HG03066 (cell line): ENCODE data around the gene POLN.

Source experiments
- ATAC-seq: cut with Tn5 transposase; IDR thresholded peaks from one replicate; pipeline ENCODE4 v1.9.1; 2021; ENCODE audit warnings: low read depth; ENCODE audit not compliant: unreplicated experiment

Gene POLN

DNA sequence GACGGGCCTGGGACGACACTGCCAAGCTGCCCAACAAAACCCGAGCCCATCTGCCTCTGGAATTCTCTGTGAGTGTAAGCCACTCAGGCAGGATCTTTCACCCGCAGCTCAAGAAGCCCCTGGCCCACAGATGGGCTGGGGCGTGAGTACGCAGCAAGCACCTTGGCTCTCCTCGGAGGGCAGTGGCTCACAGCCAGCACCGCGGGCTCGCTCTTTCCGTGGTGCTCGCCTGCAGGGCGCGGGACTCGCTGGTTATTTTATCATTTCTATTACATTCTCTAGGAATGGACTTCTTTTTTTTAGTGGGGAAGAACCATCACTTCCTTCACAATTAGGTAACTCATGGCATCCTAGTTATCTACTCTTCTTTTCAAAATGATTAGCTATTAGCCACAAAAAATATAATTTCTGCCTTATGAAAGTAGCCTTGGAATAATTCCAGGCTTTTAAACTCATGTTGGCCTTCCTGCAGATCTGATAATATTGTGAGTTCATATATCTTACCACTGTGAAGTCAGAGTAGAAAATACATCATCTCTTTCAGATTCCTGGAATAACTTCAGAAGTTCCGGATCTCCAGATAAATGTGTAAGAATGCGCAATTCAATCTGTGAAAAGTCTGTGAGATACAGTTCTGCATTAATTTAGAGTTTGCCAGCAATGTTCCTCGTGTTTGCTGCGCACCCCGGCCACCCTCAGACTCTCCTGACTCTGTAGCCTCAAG lies 114.2 kb downstream of the POLN start:
- no peak for ATAC-seq

DNA sequence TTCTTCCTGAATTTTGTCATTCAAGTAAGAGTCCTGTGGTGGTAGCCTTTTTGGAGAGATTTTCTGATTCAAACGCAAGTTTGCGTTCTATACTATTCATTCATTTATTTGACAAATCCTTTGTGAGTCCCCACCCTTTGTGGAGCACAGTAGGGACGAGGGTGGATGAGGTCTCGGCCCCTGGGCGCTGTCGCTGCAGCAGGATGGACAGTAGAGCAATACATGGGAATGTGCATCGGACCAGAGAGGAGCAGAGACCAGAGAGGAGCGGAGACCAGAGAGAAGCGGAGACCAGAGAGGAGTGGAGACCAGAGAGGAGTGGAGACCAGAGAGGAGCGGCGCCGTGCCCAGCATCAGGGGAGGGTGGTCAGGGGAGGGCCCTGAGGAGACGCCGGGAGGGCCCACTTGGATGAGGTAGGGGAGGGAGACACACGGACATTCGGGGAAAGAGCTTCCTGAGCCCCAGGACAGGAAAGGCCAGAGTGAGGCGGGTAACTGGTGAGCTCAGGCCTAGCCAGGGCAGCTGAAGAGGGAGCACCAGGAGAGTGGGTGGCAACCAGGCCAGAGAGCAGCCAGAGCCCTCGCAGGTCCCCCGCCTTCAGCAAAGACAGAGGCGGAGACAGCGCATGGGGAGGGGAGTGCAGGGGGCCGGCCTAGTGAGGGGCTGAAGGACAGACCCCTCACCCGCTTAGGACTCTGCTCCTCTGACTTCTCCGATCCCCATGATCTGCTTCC lies 115.4 kb downstream of the POLN start:
- ATAC-seq = no peak

DNA sequence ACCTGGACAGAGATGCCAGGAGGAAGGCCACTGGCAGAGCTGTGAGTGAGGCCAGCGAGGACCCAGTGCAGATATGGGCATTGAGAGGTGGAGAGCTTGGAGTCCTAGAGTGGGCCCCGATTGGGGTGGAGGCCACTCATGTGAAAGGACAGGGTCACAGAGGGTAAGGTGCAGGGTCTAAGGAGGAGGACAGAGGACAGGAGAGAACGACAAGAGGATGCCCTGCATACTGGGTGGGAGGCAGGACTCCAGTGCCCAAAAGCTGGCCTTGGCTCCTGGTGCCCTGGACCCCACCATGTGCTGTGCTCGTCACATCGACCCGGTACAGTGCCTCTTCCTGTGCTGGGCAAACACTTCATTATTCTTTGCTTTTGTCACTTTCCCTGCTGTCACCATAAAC lies 116.1 kb downstream of the POLN start:
- ATAC-seq = no peak

DNA sequence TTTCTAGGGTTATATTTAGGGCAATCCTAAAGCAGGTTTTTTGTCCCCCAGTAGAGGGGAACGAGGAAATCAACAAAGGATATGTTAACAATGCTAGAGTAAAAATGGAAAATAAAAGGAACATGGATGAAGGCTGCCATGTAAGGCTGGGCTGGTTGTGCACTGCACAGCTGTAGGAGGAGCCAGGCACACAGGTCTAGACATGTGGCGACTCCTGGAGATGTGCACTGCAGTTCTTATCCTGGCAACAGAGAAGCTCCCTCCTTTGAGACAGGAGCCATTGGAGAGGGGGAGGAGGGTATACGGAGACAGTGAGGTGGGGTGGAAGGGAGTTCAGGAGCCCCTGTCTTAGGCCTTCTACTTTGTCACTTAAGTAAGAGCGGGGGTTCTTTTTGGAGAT lies 116.9 kb downstream of the POLN start:
- no peak for ATAC-seq

DNA sequence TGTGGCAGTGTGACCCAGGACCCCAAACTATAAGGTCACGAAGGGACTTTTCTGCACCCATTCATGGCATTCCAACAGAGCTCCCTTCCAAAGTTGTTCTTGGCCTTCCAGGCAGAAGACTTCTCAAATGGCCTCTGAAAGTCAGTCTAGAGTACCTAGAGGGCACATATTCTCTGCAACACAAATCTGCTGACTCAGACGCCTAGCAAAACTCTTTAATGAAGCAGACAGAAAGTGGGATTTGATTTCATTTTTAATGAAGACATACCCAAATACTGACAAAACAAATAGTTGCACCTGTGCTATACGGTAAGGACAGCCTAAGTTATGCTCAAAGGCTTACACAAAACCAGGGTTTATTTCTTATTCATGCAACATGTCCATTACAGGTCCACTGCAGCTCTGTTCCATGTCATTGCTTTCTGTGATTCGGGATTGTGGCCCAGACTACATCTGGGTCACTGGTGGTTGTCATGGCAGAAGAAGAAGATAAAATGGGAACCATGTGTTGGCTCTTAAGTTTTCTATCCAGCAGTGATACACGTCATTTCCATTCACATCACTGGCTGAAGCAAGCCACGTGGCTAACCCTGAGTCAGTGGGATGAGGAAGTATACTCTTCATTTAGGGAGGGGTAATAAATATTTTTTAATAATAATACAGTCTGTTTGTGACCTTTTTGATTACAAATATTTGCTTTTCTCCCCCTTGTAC lies 125.1 kb downstream of the POLN start:
- no peak for ATAC-seq

DNA sequence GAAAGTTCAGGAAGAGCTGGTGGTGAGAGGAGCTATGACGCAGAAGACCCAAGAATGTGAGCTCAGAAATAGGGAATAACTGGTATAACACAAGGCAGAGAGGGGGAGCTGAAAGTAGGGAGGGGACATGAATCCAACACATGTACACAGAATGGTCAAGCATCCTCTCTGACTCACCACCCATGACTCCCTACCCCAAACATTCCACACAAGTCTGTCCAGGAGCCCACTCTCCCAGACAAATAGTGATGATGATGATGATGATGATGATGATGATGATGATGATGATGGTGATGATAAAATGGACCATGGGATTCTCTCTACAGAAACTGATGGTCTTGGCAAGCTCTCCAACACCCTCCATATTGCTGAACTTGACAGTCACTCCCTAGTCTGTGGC lies 136.4 kb downstream of the POLN start:
- ATAC-seq = no peak

DNA sequence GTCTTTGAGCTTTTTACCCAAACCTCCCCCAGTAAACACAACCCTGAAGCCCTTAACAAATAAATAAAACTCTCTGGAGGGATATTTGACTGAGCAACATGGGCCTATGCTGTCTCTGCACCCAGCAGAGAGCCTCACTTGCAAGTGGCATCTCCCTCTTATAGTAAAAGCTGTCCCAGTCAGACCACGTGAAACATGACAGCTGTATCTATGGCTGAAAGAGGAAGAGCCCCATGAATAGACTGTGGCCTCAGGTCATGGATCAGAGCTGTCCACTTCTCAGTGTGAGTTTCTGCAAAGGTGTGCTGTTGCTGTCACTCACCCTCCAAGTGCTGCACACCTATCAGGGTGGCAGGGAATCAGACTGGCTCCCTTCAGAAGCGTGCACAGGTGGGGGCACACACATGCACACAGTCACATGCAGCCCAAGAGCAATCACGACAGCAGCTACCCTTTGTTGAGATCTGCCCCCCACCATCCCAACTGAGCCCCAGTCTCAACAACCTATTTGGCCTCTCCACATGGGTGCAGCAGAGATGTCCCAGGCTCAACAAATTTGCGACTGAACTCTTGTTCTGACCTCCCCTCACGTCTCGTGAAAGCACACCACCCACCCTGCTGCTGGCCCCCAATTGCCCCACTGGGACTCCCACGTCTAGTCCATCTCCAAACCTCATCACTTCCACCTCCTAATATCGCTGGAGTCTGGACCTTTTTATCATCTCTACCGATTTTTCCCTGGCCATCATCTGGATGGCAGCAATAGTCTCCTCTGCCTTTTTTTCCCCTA lies 137.2 kb downstream of the POLN start:
- no peak for ATAC-seq

DNA sequence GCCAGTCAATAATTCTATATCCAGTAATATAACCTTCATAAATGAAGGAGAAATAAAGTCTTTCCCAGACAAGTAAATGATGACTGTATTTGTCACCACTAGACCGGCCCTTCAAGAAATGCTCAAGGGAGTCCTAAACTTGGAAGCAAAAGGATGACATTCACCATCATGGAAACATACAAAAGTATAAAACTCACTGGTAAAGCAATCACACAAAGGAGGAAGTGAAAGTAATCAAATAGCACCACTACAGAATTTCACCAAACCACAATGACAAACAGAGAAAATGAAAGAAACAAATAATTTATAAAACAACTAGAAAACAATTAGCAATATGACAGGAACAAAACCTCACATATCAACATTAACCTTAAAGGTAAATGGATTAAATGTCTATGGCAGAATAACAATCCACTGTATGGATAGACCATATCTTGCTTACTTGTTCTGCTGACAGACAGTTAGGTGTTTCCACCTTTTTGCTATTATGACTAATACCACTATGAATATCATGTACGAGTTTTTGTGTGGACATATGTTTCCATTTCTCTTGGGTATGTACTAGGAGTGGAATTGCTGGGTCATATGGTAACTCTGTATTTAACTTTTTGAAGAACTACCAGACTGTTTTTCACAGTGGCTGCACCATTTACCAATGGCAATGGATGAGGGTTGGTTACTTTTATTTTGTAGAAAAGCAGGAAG lies 137.9 kb downstream of the POLN start:
- ATAC-seq = no peak

DNA sequence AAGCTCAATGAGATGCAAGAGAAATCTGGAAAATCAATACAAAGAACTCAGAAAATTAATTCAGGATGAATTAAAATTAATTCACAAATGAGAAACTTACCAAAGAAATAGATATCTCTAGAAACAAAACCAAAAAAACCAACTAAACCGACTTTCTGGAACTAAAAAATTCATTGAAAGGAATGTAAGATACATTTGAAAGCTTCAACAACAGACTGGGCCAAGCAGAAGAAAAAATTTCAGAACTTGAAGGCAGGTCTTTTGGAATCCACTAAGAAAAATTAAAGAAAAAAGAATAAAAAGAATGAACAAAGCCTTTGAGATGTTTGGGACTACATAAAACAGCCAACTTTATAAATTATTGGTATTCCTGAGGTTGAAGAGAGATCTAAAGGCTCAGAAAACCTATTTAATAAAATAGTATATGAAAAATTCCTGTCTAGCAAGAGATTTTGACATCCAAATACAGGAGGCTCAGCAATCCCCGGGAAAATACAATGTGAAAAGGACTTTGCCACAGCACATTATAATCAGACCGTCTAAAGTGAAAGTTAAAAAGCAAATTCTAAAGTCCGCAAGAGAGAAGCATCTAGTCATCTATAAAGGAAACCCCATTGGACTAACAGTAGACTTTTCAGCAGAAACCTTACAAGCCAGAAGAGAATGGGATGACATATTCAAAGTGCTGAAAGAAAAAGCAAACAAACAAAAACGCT lies 138.6 kb downstream of the POLN start:
- no peak for ATAC-seq

DNA sequence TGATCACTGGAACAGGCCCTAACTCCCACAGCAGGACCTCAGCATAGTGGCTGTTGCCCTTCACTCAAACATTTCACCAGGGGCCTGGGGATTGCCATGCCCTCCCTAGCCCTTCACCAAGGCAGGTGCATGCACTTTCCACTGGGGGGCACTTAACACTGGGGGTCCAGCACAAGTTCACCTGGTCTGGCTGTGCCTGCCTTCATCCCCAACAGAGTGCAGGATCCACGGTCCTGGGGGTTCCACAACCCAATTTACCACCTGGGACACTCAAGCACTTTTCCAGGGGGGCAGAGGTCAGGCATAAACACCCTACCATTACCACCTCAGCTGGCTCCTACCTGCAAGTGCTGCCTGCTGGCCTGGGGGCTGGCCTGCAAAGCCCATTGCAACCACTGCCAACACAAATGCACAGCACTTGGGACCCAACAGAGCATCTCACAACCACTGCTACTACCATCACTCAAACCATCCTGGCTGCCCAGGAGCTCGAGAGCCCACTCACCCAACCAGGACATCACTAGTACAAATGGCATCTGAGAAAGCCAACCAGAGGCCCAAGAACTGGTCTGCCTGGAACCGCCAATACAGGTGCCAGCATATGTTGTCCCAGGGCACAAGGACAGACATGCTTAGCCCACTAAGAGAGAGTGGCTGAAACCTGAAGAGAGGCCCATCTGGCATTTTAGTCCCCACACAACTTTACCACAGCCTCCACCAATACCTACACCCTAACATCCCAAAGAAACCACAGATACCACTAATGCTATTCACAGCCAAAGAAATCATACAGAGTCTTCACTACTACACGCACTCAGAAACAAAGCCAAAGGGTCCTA lies 139.7 kb downstream of the POLN start:
- no peak for ATAC-seq

DNA sequence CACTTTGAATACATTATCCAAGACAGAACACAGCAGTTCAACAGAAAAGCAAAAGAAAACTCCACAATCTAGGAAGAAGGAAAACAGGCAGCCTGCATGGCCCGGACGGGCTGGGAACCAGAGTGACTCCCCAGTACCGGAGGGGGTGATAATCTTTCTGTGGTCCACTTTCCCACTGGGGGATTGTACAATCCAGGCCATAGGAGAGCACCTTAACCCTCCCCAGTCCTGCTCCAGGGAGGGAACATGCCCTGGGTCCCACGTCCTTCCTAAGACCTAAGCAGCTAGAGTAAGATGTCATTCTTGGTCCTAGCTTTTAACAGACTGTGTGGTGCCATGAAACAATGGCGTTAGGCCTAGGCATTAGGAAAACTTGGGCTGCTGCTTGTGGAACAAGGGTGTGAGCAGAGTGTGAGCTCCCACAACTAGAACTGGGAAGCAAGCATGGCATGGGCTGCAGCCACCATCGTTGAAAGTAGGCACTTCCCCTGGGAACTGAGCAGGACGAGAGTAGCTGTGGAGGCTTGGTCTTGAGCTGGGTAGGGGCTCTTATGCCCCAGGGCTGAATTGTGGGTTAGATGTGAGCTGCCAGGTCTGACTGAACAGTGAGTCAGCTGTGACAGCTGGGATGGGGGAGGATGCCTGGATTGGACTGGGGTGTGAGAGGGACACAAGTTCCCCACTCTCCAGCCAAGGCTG lies 140.4 kb downstream of the POLN start:
- no peak for ATAC-seq

DNA sequence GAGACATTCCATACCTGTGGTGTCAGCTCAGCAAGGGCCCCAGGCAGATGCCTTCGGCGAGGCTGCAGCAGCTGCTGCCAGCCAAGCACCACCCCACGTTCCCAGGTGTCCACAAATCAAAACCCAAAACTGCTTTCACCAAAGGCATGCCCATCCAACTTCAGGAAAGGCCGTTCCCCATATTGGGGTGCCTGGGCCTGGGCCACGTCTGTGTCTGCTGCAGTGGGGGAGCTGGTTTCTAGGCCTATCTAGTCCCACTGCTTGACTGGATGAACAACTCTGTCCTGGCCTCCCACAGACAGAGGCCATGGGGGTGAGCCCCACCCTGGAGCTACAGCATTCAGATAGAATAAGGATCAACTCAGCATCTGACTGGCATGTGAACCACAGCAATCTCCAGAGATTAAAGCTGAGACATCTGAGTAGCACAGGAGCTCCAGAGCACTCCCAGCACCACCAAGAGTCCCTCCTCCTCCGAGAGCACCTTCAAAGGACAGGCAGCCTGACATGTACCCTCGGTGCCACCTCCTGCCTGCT lies 145.8 kb downstream of the POLN start:
- ATAC-seq = no peak

DNA sequence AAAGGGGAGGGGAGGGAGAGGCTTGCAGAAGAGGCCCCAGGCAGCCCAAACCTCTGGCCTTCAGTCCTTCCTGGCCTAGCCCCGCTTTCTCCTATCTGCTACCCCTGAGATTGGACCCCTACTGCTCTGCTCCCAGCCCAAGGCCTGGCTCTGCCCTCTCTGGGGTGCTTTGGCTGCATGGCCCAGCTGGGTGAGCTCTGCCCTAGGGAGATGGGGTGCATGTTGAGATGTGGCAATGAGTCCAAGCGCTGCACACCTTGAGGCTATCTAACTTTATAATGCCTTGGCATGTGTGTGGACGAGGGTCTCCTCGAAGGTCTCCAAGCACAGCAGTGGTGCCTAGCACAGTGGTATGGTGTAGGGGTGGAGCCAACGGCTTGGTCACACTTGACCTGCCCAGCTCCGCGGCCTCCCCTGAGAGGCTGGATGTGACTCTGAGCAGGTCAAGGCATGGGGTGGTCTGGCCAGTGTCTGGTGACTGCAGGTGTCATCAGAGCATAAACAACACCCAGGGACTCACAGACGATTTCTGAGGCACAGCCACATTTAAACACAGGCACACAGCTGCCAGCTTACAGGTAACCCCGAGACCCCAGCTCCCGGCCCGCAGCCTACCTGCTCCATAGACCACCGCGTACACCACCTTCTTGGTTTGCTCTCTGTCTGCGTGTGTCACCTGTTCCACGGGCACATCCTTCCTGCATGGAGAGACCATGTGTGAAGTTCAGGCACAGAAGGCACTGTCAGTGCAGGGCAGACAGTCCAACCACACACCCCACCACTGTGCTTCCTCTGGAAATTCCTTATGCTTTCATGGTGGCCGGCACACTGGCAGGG lies 146.5 kb downstream of the POLN start:
- ATAC-seq = no peak

DNA sequence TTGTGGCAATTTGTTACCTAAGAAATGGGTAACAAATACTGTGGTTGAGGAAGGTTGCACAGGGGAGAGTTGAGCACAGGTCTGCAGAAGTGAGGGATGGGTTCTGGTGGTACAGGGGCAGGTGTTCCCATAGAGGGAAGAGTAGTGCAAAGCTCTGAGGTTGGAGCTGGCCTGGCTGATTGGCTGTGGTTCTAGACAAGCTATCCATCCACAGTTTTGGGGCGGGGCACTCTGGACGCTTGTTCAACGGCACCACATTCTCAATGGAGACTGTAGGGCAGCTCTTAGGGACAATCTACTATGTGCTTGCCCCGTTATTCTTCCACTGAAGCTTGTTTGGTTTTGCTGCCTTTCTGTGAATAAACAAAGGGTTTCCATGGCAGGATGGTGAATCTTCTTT lies 147.4 kb downstream of the POLN start:
- no peak for ATAC-seq

DNA sequence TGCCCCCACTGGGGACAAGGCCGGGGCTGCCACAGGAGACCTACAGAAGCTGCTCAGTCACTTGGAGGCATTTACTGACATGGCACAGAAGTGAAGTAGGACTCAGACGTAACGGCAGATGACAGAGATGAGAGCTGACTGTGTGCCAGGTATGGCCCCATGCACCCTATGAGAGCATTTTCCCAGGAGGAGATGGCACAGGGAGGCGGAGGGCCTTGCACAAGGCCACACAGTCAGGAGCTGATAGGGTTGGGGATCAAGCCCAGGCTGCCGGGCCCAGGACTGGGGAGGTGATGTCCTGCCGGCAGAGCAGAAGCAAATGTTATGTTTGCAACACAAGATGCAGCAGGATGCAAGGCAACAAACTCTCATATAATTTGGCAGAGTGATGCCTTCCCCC lies 148.7 kb downstream of the POLN start:
- no peak for ATAC-seq

DNA sequence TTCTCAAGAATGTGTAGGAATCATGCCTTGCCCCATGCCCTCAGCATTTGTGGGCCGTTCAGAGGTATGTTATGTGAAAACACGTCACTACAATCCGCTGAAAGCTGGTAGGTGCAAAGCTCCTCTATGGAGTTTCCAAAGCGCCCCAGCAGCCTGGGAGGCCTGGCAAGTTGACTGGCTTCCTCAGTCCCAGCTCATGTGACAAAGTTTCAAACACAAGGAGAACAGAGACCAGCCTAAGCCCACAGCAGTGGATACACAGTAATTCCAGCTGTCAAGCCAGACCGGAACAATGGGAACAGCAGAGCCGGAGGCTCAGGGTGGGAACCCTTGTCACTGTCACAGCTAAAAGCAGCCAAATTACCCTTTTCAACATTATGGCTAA lies 149.3 kb downstream of the POLN start:
- no peak for ATAC-seq

DNA sequence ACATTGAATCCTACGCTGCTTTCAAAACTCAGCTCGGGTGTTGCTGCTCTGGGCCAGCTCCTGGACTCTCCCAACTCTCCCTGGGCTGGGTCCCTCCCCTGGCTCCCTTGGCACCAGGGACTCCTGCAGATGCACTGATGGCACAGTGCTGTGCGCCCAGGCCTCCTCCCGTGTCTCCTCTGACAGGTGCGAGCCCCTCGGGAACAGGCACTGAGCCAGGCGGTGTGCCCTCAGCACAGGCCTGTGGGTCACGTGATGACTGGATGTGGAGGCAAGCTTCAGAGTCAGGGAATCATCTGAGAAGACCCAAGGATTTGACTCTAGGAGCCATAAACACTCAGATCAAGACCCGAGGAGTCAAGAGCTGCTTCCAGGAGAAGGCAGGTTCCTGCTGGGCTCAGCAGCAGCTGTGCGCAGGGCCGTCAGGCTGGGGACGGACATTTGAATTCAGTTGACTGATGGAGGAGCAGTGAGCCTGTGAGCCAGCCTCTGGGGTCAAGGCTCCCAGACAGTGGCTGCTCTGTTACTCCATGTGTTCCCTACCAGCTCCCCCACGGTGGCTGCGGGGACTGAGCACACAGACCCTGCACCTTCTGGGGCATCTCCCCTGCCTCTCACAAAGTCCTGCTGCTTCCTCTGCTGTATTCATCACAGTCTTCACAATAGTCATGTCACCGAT lies 149.8 kb downstream of the POLN start:
- no peak for ATAC-seq
